SK-N-SH (cell line): ENCODE results near the gene MRI1.

Experiments used
- GABPA ChIP-seq: IDR thresholded peaks from 2 replicates; pipeline ENCODE4 v1.4.0; 2012; ENCODE audit warnings: low read depth, mild to moderate bottlenecking
- GATA2 ChIP-seq: sonication (generic); formaldehyde crosslinking; IDR thresholded peaks from 2 replicates; pipeline ENCODE4 v1.5.0; 2020; ENCODE audit warnings: mild to moderate bottlenecking, missing genetic modification reagents
- MXI1 ChIP-seq: IDR thresholded peaks from 2 replicates; pipeline ENCODE4 v1.6.1; 2012; ENCODE audit warnings: mild to moderate bottlenecking, low read depth, low read length, improper control_type of control experiment
- TAF1 ChIP-seq: IDR thresholded peaks from 2 replicates; pipeline ENCODE4 v1.6.1; 2012; ENCODE audit warnings: low read depth, mild to moderate bottlenecking, low read length, moderate library complexity, borderline replicate concordance
- YY1 ChIP-seq: IDR thresholded peaks from 2 replicates; pipeline ENCODE4 v1.4.0; 2012; ENCODE audit warnings: low read depth, mild to moderate bottlenecking
- TF ChIP-seq, protein P1 (sequence below): fragments of 200-600 bp; sonication (generic); IDR thresholded peaks from 2 replicates; pipeline ENCODE4 v1.6.1; 2017; ENCODE audit warnings: antibody characterized with exemption, mild to moderate bottlenecking, moderate library complexity

DNA sequence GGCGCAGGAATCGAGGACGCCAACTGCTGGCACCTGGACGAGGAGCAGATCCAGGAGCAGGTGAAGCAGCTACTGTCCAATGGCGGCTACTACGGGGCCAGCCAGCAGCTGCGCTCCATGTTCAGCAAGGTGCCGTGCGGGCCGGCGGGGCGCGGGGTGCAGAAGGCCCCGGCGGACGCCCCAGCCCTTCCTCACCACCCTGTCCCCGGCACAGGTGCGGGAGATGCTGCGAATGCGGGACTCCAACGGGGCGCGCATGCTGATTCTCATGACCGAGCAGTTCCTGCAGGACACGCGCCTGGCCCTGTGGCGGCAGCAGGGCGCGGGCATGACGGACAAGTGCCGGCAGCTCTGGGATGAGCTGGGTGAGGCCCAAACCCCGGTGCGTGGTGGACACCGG, 44.5 kb downstream of the MRI1 start:
- TF ChIP-seq, protein P1, sequence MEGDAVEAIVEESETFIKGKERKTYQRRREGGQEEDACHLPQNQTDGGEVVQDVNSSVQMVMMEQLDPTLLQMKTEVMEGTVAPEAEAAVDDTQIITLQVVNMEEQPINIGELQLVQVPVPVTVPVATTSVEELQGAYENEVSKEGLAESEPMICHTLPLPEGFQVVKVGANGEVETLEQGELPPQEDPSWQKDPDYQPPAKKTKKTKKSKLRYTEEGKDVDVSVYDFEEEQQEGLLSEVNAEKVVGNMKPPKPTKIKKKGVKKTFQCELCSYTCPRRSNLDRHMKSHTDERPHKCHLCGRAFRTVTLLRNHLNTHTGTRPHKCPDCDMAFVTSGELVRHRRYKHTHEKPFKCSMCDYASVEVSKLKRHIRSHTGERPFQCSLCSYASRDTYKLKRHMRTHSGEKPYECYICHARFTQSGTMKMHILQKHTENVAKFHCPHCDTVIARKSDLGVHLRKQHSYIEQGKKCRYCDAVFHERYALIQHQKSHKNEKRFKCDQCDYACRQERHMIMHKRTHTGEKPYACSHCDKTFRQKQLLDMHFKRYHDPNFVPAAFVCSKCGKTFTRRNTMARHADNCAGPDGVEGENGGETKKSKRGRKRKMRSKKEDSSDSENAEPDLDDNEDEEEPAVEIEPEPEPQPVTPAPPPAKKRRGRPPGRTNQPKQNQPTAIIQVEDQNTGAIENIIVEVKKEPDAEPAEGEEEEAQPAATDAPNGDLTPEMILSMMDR = no peak
- no peak for TF ChIP-seq GATA2 (CRISPR knock-in tag)
- no peak for TF ChIP-seq TAF1
- no peak for TF ChIP-seq GABPA
- no peak for TF ChIP-seq MXI1
- no peak for TF ChIP-seq YY1
